Stimulated activated naive CD8-positive, alpha-beta T cell treated with anti-CD3 and anti-CD28 coated beads, Interleukin-15, amount 100 ng/mL, for 72 hours (primary cell): ENCODE measurements around the gene TLCD3B.
A peak's percentile ranks its signal among the peaks of the same experiment; 100 is the strongest.
"Not testable (repeated sequence)": the region's sequence is repeated elsewhere in the genome, so short reads cannot be mapped to it uniquely, and the experiment has no call there.

Experiments used
- ATAC-seq: fragments of 150-1000 bp; cut with Tn5 transposase; 2 replicates; pipeline ENCODE4 v1.10.0; 2021; ENCODE audit warnings: mild to moderate bottlenecking, moderate library complexity
- DNase-seq, 2 donors: peaks; one replicate each; pipeline ENCODE4 v3.0.0; 2021 to 2022
- H3K27ac Mint-ChIP-seq, 2 donors: one replicate each; pipeline ENCODE4 v1.8.0; 2022; ENCODE audit warnings: mild to moderate bottlenecking in 2 of 2, mixed read lengths in 2 of 2, moderate library complexity in 2 of 2
- H3K27me3 Mint-ChIP-seq: one replicate; pipeline ENCODE4 v1.8.0; 2022; ENCODE audit warnings: mixed read lengths
- H3K4me1 Mint-ChIP-seq: one replicate; pipeline ENCODE4 v1.8.0; 2022; ENCODE audit warnings: mild to moderate bottlenecking, mixed read lengths
- H3K4me3 Mint-ChIP-seq, 2 donors: one replicate each; pipeline ENCODE4 v1.8.0; 2022; ENCODE audit warnings: mild to moderate bottlenecking in 2 of 2, mixed read lengths in 2 of 2, moderate library complexity in 1 of 2
- H3K9me3 Mint-ChIP-seq, 2 donors: one replicate each; pipeline ENCODE4 v1.8.0; 2022; ENCODE audit warnings: mixed read lengths in 2 of 2

The TLCD3B gene

DNA sequence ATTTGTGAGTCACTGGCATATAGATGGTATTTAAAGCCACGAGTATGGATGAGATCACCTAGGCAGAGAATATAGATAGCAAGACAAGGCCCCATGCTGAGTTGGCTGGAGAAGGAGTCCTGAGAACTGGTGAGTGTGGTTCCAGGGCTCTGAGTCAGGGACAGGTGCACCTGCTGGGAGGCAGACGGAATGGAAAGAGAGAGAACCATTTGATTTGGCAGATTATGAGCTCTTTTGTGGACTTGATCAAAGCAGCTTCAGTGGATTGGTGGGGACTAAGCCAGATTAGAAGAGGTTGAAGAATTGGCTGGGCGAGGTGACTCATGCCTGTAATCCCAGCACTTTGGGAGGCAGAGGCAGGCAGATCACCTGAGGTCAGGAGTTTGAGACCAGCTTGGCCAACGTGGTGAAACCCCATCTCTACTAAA is 12.3 kb downstream of the TLCD3B start:
- no peak for DNase-seq
- Mint-ChIP-seq H3K4me1 (peaks cover 9% of the 10 kb centered on the region), H3K4me3 (no peak overlapping the region), H3K27me3 (no peaks in the 10 kb centered on the region), H3K9me3 (no peaks in the 10 kb centered on the region), H3K27ac (peak overlapping the region in 1 of 2 donors; percentile 66)
- ATAC-seq, result peak; percentile 38

DNA sequence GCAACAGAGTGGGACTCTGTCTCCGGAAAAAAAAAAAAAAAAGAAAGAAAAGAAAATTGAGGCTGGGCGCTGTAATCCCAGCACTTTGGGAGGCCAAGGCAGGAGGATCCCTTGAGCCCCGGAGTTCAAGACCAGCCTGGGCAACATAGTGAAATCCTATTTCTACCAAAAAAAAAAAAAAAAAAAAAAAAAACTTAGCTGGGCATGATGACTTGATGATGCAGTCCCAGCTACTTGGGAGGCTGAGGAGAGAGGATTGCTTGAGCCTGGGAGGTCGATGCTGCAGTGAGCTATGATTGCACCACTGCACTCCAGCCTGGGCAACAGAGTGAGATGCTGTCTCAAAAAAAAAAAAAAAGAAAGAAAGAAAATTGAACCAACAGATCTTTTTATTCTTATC is 13.1 kb downstream of the TLCD3B start:
- not testable (repeated sequence) for H3K9me3 Mint-ChIP-seq, H3K27ac Mint-ChIP-seq, H3K4me3 Mint-ChIP-seq, H3K4me1 Mint-ChIP-seq, ATAC-seq, DNase-seq, H3K27me3 Mint-ChIP-seq

DNA sequence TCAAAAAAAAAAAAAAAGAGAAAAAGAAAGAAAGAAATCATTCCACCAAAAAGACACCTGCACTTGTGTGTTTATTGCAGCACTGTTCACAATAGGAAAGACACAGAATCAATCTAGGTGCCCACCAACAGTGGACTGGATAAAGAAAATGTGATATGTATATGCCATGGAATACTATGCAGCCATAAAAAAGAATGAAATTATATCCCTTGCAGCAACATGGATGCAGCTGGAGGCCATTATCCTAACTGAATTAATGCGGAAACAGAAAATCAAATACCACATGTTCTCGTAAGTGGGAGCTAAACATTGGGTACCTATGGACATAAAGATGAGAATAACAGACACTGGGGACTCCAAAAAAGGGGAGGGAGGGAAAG is 13.8 kb downstream of the TLCD3B start:
- Mint-ChIP-seq H3K9me3 (no peaks in the 10 kb centered on the region), H3K27ac (no peak overlapping the region), H3K4me3 (no peak overlapping the region), H3K4me1 (peaks cover 9% of the 10 kb centered on the region), H3K27me3 (peaks cover 2% of the 10 kb centered on the region)
- ATAC-seq (no peak), DNase-seq (no peak)

DNA sequence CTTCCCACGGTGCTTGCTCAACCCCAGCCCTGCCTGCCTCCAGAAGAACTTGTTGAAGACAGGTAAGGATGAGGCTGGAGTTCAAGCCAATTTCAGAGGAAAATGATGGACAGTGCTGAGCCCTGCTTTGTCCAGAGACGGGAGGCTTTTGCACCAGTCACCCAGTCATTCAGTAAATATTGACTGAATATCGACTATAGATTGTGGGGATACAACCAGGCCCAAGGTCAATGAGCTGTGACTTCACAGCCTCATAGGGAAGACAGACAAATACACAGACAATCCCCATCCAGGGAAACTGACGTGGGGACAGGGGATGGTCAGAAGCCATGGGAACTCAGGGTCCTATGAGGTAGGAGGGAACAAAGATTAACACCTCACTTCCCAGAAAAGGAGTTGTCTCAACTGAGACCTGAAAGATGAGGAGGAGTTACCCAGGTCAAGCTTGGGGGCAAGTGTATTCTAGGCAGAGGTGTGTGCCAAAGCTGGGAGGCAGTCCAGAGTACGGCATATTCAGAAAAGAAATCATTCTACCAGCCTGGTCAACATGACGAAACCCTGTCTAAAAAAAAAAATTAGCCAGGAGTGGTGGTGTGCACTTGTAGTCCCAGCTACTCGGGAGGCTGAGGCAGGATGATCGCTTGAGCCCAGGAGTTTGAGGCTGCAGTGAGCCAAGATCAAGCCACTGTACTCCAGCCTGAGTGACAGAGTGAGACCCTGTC is 14.4 kb downstream of the TLCD3B start:
- H3K27me3 Mint-ChIP-seq, result peaks cover 8% of the 10 kb centered on the region
- H3K4me3 Mint-ChIP-seq, result no peak overlapping the region
- ATAC-seq, result no peak
- H3K27ac Mint-ChIP-seq, result no peak overlapping the region
- no peak for DNase-seq
- no peaks in the 10 kb centered on the region for H3K9me3 Mint-ChIP-seq
- peaks cover 15% of the 10 kb centered on the region for H3K4me1 Mint-ChIP-seq

DNA sequence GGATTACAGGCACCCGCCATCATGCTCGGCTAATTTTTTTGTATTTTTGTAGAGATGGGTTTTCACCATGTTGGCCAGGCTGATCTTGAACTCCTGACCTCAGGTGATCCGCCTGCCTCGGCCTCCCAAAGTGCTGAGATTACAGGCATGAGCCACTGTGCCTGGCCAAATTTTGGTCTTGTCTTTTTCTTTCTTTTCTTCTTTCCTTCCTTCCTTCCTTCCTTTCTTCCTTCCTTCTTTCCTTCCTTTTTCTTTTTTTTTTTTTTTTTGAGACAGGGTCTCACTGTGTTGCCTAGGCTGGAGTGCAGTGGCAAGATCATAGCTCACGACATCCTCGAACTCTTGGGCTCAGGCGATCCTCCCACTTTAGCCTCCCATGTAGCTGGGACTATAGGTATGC is 15.6 kb downstream of the TLCD3B start:
- not testable (repeated sequence) for DNase-seq, H3K27ac Mint-ChIP-seq, ATAC-seq, H3K4me3 Mint-ChIP-seq, H3K9me3 Mint-ChIP-seq
- peaks cover 19% of the 10 kb centered on the region for H3K27me3 Mint-ChIP-seq
- peaks cover 14% of the 10 kb centered on the region for H3K4me1 Mint-ChIP-seq

DNA sequence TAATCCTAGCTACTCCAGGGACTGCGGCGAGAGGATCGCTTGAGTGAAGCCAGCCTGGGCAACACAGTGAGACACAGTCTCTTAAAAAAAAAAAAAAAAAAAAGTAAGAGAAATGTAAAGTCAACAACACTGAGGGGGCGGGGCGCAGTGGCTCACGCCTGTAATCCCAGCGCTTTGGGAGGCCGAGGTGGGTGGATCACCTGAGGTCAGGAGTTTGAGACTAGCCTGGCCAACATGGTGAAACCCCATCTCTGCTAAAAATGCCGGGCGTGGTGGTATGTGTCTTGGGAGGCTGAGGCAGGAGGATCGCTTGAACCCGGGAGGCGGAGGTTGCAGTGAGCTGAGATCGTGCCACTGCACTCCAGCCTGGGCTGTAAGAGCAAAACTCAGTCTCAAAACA is 18.5 kb downstream of the TLCD3B start:
- not testable (repeated sequence) for H3K27ac Mint-ChIP-seq, H3K4me3 Mint-ChIP-seq, DNase-seq, ATAC-seq, H3K9me3 Mint-ChIP-seq
- Mint-ChIP-seq H3K27me3 (peaks cover 44% of the 10 kb centered on the region), H3K4me1 (peaks cover 29% of the 10 kb centered on the region)

- Mint-ChIP-seq H3K4me3 (peak overlapping the region; percentile 76 to 82), H3K27ac (peak overlapping the region; percentile 88 to 91), H3K9me3 (no peaks in the 10 kb centered on the region), H3K27me3 (peaks cover 44% of the 10 kb centered on the region), H3K4me1 (peaks cover 29% of the 10 kb centered on the region)
- DNase-seq (no peak), ATAC-seq (no peak)
Observed at GRCh38 chr16:30011714-30012504, 19.2 kb downstream of the TLCD3B start.

GRCh38 chr16:30010844-30011713 is 20.0 kb downstream of the TLCD3B start, which contains the start of gene DOC2A:
DOC2A (minus strand) TSS chr16:30011027; CDS start chr16:30010222, 805 bp downstream.
- H3K9me3 Mint-ChIP-seq, result no peaks in the 10 kb centered on the region
- H3K4me1 Mint-ChIP-seq, result peaks cover 29% of the 10 kb centered on the region
- H3K27ac Mint-ChIP-seq, result peak within 1 kb of the TSS in 1 of 2 donors; percentile 76
- peaks cover 44% of the 10 kb centered on the region for H3K27me3 Mint-ChIP-seq
- DNase-seq (no peak), ATAC-seq (peak; percentile 68)
- H3K4me3 Mint-ChIP-seq, result peak within 1 kb of the TSS; percentile 77 to 82

DNA sequence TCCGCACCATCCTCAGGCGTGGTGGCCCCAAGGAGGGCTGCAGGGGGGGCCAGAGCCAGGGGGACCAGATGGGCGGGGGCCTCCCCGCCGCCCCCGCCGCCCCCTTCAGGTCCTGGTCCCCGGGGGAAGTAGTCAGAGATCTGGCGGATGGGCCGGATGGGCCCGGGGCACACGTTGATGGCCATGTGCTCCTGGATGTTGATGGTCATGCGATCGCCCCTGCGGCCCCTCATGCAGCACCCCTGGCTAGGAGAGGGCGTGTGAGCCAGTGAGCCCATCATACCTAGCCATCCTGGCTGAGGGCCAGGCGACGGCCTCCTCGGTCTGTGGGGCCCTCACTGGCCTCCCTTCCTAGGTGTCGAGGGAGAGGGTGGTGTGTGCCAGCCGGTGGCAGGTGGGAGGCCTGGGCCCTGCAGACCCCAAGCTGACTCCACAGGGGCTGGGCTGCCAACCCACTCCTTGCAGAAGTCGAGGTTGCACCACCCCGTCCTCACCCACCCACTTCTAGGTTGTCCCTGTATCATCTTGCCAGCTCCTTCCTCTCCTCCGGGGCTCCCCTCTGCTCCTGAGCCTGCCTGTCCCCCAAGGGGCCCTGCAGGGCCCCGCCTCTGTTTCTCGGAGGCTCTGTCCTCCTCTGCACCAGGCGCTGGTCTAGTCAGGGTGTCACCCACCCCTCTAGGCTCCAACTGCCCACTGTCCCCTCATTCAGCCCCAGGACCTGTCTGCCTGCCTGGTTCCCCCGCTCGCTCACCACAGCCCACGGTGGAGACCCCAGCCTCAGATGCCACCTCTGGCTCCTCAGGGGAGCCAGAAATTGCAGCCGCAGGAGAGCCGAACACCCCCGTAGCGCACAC is 20.9 kb downstream of the TLCD3B start:
- Mint-ChIP-seq H3K27me3 (peaks cover 44% of the 10 kb centered on the region), H3K9me3 (no peaks in the 10 kb centered on the region), H3K4me3 (peak overlapping the region; percentile 73 to 75), H3K27ac (peak overlapping the region in 1 of 2 donors; percentile 76), H3K4me1 (peaks cover 33% of the 10 kb centered on the region)
- ATAC-seq (peak; percentile 39), DNase-seq (no peak)

DNA sequence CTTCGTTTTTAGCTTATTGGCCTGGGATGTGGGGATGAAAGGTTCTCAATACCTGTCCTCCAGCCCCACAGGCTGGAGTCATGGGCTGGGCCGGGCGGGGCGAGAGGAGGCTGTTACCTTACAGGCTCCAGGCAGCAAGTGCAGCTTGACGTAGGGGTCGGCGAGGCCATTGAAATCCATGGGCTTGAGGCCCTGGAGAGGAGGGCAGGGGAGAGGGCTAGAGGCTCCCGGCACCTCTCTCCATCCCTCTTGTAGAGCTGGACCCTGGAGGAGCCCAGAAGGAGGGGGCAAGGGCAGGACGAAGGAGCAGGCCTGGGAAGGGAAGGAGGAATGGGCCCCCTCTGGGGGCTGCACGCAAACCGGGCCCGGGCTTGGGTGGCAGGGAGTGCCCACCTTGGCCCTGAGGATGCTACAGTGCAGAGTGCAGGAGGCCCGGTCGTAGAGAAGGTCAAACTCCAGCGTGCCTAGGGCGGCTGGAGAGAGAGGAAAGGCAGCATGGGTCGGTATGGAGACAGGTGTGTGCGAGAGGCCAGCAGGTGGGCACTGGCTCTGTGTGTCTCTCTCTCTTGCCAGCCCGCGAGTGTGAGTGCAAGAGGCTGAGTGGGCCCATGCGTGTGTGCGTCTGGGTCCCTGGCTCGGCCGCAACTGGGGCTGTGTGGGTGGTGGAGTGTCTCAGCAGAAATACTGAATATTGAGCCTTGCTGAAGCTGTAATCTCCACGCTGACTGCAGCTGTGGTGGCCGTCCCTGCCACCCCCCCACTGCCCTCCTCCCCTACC is 21.8 kb downstream of the TLCD3B start:
- peak overlapping the region in 1 of 2 donors; percentile 59 for H3K4me3 Mint-ChIP-seq
- DNase-seq, result no peak
- no peak overlapping the region for H3K27ac Mint-ChIP-seq
- no peak for ATAC-seq
- H3K27me3 Mint-ChIP-seq, result peaks cover 44% of the 10 kb centered on the region
- peaks cover 41% of the 10 kb centered on the region for H3K4me1 Mint-ChIP-seq
- no peaks in the 10 kb centered on the region for H3K9me3 Mint-ChIP-seq

DNA sequence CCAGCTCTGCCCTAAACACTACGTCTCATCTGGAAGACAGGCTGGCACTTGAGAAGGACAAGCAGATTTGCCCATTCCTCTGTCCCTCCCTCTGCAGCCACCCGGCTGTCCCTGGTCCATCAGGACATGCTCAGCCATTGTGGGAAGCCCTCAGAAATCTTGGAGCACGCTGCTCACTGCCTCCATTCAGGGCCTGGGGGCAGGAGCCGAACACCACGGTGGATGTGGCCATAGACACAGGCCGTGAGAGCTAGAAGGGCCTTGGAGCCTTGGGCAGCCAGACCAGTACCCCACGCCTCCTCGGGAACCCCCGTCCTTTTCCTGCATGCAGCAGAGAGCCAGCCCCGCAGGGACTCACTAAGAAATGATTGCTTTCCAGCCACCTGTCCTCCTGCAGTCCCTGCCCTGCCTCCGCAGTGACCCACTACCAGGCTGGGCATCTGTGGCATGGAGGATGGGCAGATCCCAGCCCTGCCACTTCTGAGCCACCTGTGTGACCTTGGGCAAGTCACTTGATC is 23.6 kb downstream of the TLCD3B start:
- H3K4me1 Mint-ChIP-seq, result peaks cover 42% of the 10 kb centered on the region
- ATAC-seq, result no peak
- no peak overlapping the region for H3K4me3 Mint-ChIP-seq
- peak overlapping the region in 1 of 2 donors; percentile 85 for H3K27ac Mint-ChIP-seq
- no peak for DNase-seq
- no peaks in the 10 kb centered on the region for H3K9me3 Mint-ChIP-seq
- H3K27me3 Mint-ChIP-seq, result peaks cover 43% of the 10 kb centered on the region

- Mint-ChIP-seq H3K9me3 (no peaks in the 10 kb centered on the region), H3K4me1 (peaks cover 37% of the 10 kb centered on the region), H3K27me3 (peaks cover 37% of the 10 kb centered on the region), H3K27ac (peak overlapping the region in 1 of 2 donors; percentile 85), H3K4me3 (no peak overlapping the region)
- no peak for ATAC-seq
- DNase-seq, result no peak
Observed at GRCh38 chr16:30006659-30007377, 24.3 kb downstream of the TLCD3B start.

DNA sequence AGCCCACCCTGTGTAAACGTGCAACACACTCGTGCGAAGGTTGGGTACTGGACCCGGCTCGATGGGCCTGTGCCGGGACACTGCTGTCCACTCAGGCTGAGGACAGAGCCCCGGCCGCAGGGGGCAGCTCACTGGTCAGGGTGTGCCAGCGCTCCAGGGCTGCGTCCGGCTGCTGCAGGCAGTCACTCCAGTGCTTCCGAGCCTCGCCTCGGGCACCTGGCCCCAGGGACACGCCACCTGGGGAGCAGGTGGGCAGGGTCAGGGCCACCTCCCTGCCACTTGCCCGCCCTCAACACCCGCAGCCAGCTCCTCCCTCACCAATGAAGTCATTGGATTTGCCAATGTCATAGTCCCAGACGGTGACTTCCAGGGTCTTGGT is 25.0 kb downstream of the TLCD3B start:
- H3K4me1 Mint-ChIP-seq, result peaks cover 30% of the 10 kb centered on the region
- no peak for ATAC-seq

More for the DNA sequence above, 25.0 kb downstream of the TLCD3B start:
- peaks cover 30% of the 10 kb centered on the region for H3K27me3 Mint-ChIP-seq
- no peak overlapping the region for H3K4me3 Mint-ChIP-seq
- H3K27ac Mint-ChIP-seq, result no peak overlapping the region
- H3K9me3 Mint-ChIP-seq, result no peaks in the 10 kb centered on the region
- DNase-seq, result no peak
